Lower leg skin (tissue), 4 donors: ENCODE results near the gene LRRC30. TPM values are rescaled to one million over a fixed set of nuclear protein-coding genes. Genes with fewer than 3 reads are reported as not detected.

Experiments used
- DNase-seq, 2 donors: peaks; one replicate each; pipeline ENCODE4 v3.0.0-alpha.2; 2019; ENCODE audit warnings: low spot score in 2 of 2
- H3K4me3 ChIP-seq: fragments of 200-600 bp; sonication (generic); 2 replicates; pipeline ENCODE4 v1.5.1; 2017; ENCODE audit warnings: mild to moderate bottlenecking, low read depth; ENCODE audit not compliant: poor library complexity, severe bottlenecking
- CTCF ChIP-seq, 3 donors: fragments of 450-650 bp; IDR thresholded peaks; one replicate each; pipeline ENCODE4 v1.5.1; 2016; ENCODE audit warnings: antibody characterized with exemption in 3 of 3, mild to moderate bottlenecking in 3 of 3, moderate library complexity in 2 of 3
- POLR2A ChIP-seq, 2 donors: fragments of 450-650 bp; IDR thresholded peaks; one replicate each; pipeline ENCODE4 v1.6.1; 2016 to 2017; ENCODE audit warnings: antibody characterized with exemption in 2 of 2, mild to moderate bottlenecking in 1 of 2, moderate library complexity in 1 of 2
- WGBS, 2 donors: methylation state at CpG; one replicate each; pipeline ENCODE4 v1.1.5; 2018; 5-methylcytosine and 5-hydroxymethylcytosine counted together
- intact Hi-C: fragments of 100-400 bp; cut with DNase I; formaldehyde crosslinking; loops from one replicate; pipeline ENCODE4 v1.15.0; 2023; ENCODE audit warnings: low total_unique reads
- total RNA-seq, 4 donors: library from RNA; depleted of rRNA; stranded (reverse); fragments of >200 nt; gene quantifications; one replicate each; pipeline ENCODE4 v1.1.0, GENCODE V29; 2016

Gene LRRC30
- not detected for total RNA-seq

- H3K4me3 ChIP-seq: no peak within 1 kb of the TSS
- DNase-seq: no peak
- TF ChIP-seq CTCF (IDR thresholded peaks at IDR 0.05) (no peak), POLR2A (IDR thresholded peaks at IDR 0.05) (no peak)
- 87 to 92% methylated on average over 13 of the region's 13 CpGs for WGBS, 2 donors
- intact Hi-C loops: no loop called here
These were observed at the start of gene LRRC30 for GRCh38 chr18:7230626-7231349. LRRC30 (plus strand) TSS chr18:7231089; CDS start chr18:7231139, 50 bp downstream.

GRCh38 chr18:7185701-7186100, 45.2 kb upstream of the LRRC30 start:
- DNase-seq: no peak
- intact Hi-C loops: no loop called here
- no peak overlapping the region for H3K4me3 ChIP-seq
- TF ChIP-seq POLR2A (IDR thresholded peaks at IDR 0.05): no peak
- no peak for TF ChIP-seq CTCF (IDR thresholded peaks at IDR 0.05)
- 94 to 98% methylated on average over 3 of the region's 3 CpGs for WGBS, 2 donors

GRCh38 chr18:7190547-7191156, 40.2 kb upstream of the LRRC30 start:
- 64 to 87% methylated on average over 2 of the region's 2 CpGs for WGBS, 2 donors
- no peak for TF ChIP-seq POLR2A (IDR thresholded peaks at IDR 0.05)
- no peak for DNase-seq
- intact Hi-C loops: no loop called here
- no peak overlapping the region for H3K4me3 ChIP-seq

- WGBS, 2 donors: 86 to 89% methylated on average over 2 of the region's 2 CpGs
- no peak for TF ChIP-seq POLR2A (IDR thresholded peaks at IDR 0.05)
- no peak for TF ChIP-seq CTCF (IDR thresholded peaks at IDR 0.05)
- intact Hi-C loops: no loop called here
- no peak for DNase-seq
- no peak overlapping the region for H3K4me3 ChIP-seq
These were observed 39.2 kb upstream of the LRRC30 start for GRCh38 chr18:7191736-7192135.

GRCh38 chr18:7195266-7195665, 35.6 kb upstream of the LRRC30 start:
- no peak for TF ChIP-seq POLR2A (IDR thresholded peaks at IDR 0.05)
- no peak for TF ChIP-seq CTCF (IDR thresholded peaks at IDR 0.05)
- WGBS, 2 donors: 76 to 84% methylated on average over 5 of the region's 5 CpGs
- intact Hi-C loops: no loop called here

GRCh38 chr18:7196421-7196820, 34.5 kb upstream of the LRRC30 start:
- WGBS, 2 donors: 96 to 97% methylated on average over 3 of the region's 3 CpGs
- intact Hi-C loops: no loop called here
- H3K4me3 ChIP-seq: no peak overlapping the region
- no peak for TF ChIP-seq POLR2A (IDR thresholded peaks at IDR 0.05)
- no peak for TF ChIP-seq CTCF (IDR thresholded peaks at IDR 0.05)
- no peak for DNase-seq

More at GRCh38 chr18:7195266-7195665, 35.6 kb upstream of the LRRC30 start:
- DNase-seq: no peak
- no peak overlapping the region for H3K4me3 ChIP-seq
